Activated B cell treated with CpG ODN at 0.5 μM for 24 hours (primary cell): ENCODE data around the gene NRAS. TPM values are rescaled to one million over a fixed set of nuclear protein-coding genes. Genes with fewer than 3 reads are reported as not detected.

ENCODE experiments used
- ATAC-seq: fragments of 200-7000 bp; cut with Tn5 transposase; one replicate; pipeline ENCODE4 v1.10.0; 2021; ENCODE audit warnings: low read depth, mild to moderate bottlenecking, moderate library complexity
- CTCF ChIA-PET: fragments of 350-600 bp; sonication (Branson Sonifier 250); formaldehyde crosslinking; loops from one replicate; lab custom pipeline; 2021; ENCODE audit warnings: antibody characterized with exemption; lab: Charles Lee
- POLR2A ChIA-PET: fragments of 350-600 bp; sonication (Branson Sonifier 250); formaldehyde crosslinking; loops from one replicate; lab custom pipeline; 2021; ENCODE audit warnings: antibody characterized with exemption; lab: Charles Lee
- DNase-seq: peaks from one replicate; pipeline ENCODE4 v3.0.0; 2022
- H3K27ac Mint-ChIP-seq: one replicate; pipeline ENCODE4 v1.8.0; 2020; ENCODE audit warnings: mixed read lengths
- H3K27me3 Mint-ChIP-seq: one replicate; pipeline ENCODE4 v1.8.0; 2021; ENCODE audit warnings: mixed read lengths
- H3K36me3 Mint-ChIP-seq: one replicate; pipeline ENCODE4 v1.8.0; 2021; ENCODE audit warnings: low read depth, mixed read lengths
- H3K4me1 Mint-ChIP-seq: one replicate; pipeline ENCODE4 v1.8.0; 2021; ENCODE audit warnings: mixed read lengths
- H3K4me3 Mint-ChIP-seq: one replicate; pipeline ENCODE4 v1.8.0; 2020; ENCODE audit warnings: mild to moderate bottlenecking, mixed read lengths
- H3K9me3 Mint-ChIP-seq: one replicate; pipeline ENCODE4 v1.8.0; 2020; ENCODE audit warnings: mixed read lengths
- intact Hi-C: fragments of 100-400 bp; cut with micrococcal nuclease; formaldehyde crosslinking; loops from one replicate; pipeline ENCODE4 v1.15.1; 2024
- total RNA-seq: library from RNA; stranded (reverse); gene quantifications from 2 replicates; pipeline ENCODE4 v1.2.3, GENCODE V29; 2022
- TF ChIP-seq, protein P1 (sequence below): fragments of 200-600 bp; IDR thresholded peaks from one replicate; pipeline ENCODE4 v1.8.0; 2022; ENCODE audit warnings: antibody characterized with exemption, mild to moderate bottlenecking

Gene NRAS
- 53.3 and 55.5 TPM in 2 replicates for total RNA-seq

DNA sequence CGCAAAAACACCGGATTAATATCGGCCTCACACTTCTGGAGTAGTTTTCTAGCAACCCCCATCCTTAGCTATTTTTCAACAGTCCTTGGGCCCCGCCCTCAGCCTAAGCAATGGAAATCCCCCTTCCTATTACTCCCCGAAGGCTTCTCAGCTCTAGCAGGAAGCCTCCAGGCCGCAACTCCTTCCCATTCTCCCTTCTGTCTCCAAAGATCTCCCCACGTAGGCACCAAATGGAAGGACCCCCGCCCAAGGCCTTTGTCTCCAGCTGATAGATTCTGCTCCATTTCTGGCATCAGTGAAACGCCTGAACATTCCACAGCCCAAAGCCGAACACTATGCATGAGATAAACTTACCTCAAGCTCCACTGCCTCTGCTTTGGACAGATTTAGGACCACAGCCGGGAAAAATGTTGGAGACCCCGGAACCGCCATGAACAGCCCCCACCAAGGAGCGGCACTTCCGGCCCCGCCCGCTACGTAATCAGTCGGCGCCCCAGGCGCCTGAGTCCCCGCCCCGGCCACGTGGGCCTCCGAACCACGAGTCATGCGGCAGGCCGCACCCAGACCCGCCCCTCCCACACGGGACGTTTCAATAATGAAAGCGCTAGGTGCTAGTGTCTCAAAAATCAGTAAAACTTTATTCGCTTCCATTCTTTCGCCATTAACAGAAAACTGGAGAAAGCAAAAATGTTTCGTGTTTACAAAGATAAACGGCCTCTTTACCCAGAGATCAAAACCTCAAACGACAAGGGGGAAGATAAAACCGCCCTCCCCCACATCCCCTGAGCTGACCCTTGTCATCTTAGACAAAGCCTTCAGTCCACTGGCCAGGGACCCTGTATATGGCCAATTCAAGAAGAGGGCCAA, at the start of gene NRAS:
Gene NRAS, minus strand, starts transcription at position 468 of the 867 bp plus-strand sequence. CDS start 611 bp downstream, outside the sequence.
- ChIA-PET POLR2A (interaction anchor here (1.0 to 2.7 kb wide), 12 partner anchors 10 to 957 kb away, joined by 3 to 30 read pairs (median 4); partner anchors contain the start of genes BCAS2, CSDE1, PHTF1 and RSBN1), CTCF (interaction anchor here (0.9 to 1.6 kb wide), 3 partner anchors 47 to 370 kb away, joined by 3 to 4 read pairs (median 4); partner anchors contain the start of genes BCAS2 and DENND2C)
- TF ChIP-seq, protein P1, sequence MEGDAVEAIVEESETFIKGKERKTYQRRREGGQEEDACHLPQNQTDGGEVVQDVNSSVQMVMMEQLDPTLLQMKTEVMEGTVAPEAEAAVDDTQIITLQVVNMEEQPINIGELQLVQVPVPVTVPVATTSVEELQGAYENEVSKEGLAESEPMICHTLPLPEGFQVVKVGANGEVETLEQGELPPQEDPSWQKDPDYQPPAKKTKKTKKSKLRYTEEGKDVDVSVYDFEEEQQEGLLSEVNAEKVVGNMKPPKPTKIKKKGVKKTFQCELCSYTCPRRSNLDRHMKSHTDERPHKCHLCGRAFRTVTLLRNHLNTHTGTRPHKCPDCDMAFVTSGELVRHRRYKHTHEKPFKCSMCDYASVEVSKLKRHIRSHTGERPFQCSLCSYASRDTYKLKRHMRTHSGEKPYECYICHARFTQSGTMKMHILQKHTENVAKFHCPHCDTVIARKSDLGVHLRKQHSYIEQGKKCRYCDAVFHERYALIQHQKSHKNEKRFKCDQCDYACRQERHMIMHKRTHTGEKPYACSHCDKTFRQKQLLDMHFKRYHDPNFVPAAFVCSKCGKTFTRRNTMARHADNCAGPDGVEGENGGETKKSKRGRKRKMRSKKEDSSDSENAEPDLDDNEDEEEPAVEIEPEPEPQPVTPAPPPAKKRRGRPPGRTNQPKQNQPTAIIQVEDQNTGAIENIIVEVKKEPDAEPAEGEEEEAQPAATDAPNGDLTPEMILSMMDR: no peak
- Mint-ChIP-seq H3K9me3 (no peaks in the 10 kb centered on the region), H3K27ac (peak within 1 kb of the TSS; percentile 98), H3K4me1 (peaks cover 28% of the 10 kb centered on the region), H3K4me3 (peak within 1 kb of the TSS; percentile 99), H3K27me3 (no peaks in the 10 kb centered on the region), H3K36me3 (peaks cover 83% of the 10 kb centered on the region)
- ATAC-seq (peak; percentile 94), DNase-seq (peak; percentile 97)
- intact Hi-C loops: loop anchor here (1.0 to 5.0 kb wide), 9 partner anchors 41 to 957 kb away; partner anchors contain the start of genes BCAS2, CSDE1, DENND2C and HIPK1

DNA sequence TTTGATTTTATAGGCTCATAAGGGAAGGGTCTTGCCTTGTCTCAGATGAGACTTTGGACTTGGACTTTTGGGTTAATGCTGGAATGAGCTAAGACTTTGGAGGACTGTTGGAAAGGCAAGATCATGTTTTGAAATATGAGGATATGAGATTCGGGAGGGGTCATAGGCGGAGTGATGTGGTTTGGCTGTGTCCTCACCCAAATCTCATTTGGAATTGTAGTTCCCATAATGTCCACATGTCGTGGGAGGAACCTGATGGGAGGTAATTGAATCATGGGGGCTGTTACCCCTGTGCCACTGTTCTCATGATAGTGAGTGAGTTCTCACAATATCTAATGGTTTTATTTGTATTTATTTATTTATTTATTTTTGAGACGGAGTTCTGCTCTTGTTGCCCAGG, 48.1 kb upstream of the NRAS start:
- ChIA-PET CTCF (no interaction called here), POLR2A (no interaction called here)
- H3K4me3 Mint-ChIP-seq: no peak overlapping the region
- no peaks in the 10 kb centered on the region for H3K27me3 Mint-ChIP-seq
- no peak overlapping the region for H3K27ac Mint-ChIP-seq
- intact Hi-C loops: no loop called here
- H3K36me3 Mint-ChIP-seq: peaks cover 11% of the 10 kb centered on the region
- peaks cover 5% of the 10 kb centered on the region for H3K9me3 Mint-ChIP-seq
- ATAC-seq (no peak), DNase-seq (no peak)
- TF ChIP-seq, protein P1: no peak
- no peaks in the 10 kb centered on the region for H3K4me1 Mint-ChIP-seq

DNA sequence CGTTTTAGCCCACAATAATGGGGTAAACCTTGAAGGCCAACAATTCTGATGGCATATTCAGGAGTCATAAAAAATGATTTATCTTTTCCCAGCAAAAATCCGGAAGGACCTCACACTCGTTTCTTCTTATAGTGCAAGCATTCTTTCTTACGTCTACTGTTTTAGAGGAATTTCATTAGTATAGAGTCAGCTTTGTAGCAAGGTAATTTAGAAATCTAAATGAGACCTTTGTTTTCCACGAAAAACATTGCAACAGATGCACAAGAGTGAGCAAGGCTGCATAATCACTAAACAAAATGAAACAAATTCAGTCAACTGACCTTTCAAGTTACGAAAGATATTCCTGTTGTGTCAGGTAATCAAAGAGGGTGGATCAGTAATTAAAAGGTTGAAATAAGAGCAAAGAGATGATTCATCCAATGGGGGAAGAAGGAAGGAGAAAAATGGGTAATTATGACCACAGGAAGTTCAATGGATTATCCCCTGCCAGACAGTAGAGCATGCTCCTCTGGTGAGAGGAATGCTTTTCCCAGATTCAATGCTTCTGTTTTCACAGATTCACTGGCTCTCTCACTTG, 41.8 kb upstream of the NRAS start:
- Mint-ChIP-seq H3K4me1 (peaks cover 51% of the 10 kb centered on the region), H3K9me3 (peaks cover 4% of the 10 kb centered on the region), H3K36me3 (peaks cover 23% of the 10 kb centered on the region), H3K27me3 (no peaks in the 10 kb centered on the region), H3K27ac (peak overlapping the region; percentile 100), H3K4me3 (peak overlapping the region; percentile 100)
- no peak for ATAC-seq
- TF ChIP-seq, protein P1: no peak
- DNase-seq: no peak
- ChIA-PET CTCF (no interaction called here), POLR2A (interaction anchor here (0.7 to 3.3 kb wide), 7 partner anchors 14 to 247 kb away, joined by 3 to 30 read pairs (median 5); partner anchors contain the start of genes DENND2C, NRAS, SIKE1 and TRIM33)
- intact Hi-C loops: loop anchor here (5.0 to 10.0 kb wide), 4 partner anchors 336 to 1804 kb away; partner anchors contain the start of genes LRIG2, PHTF1 and SLC16A1

DNA sequence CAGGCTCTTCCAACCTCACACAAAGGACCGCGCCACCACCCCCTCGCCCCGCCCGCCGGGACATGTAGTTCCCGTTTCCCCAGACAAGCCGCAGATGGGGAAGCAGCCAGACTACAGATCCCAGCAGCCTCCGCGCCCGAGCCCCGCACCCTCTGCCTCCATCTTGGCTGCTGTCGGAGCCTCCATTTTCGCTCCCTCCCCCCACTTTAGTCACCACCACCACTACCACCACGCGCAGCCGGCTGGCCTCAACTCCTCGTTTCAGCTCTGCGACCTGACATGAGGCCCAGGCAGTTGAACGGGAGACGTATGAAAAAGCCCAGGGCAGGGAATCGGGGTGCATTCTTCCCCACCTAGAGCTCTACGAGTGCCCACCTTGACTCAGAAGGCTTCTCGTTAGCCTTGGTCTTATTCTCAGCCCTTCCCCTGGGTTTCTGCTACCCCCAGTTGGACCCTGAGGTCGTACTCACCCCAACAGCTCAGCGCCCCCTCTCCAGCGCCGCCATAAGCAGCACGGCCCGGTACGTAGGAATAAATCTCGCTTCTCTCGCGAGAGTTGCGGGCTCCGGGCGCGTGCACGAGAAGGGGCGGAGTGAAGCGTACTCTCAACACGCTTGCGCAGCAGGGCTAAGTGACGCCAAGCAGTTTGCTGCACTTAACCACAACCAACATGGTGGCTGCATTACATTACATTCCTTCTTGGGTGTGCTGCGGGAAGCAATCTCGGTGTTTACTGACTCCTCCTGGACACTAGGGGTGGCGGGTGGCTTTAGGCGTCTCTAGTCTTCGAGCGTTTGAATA, 41.1 kb upstream of the NRAS start, which contains the start of gene CSDE1:
Gene CSDE1, minus strand, starts transcription at position 530 of the 801 bp plus-strand sequence. CDS start 18,094 bp downstream, outside the sequence.
- intact Hi-C loops: loop anchor here (1.0 to 10.0 kb wide), 13 partner anchors 15 to 1803 kb away; partner anchors contain the start of genes BCAS2, DCLRE1B, DENND2C and HIPK1
- Mint-ChIP-seq H3K36me3 (peaks cover 24% of the 10 kb centered on the region), H3K27me3 (no peaks in the 10 kb centered on the region), H3K9me3 (no peaks in the 10 kb centered on the region), H3K4me1 (peaks cover 57% of the 10 kb centered on the region), H3K4me3 (peak within 1 kb of the TSS; percentile 100), H3K27ac (peak within 1 kb of the TSS; percentile 100)
- ChIA-PET POLR2A (interaction anchor here (0.9 to 3.3 kb wide), 5 partner anchors 13 to 246 kb away, joined by 3 to 30 read pairs (median 9); partner anchors contain the start of genes DENND2C, NRAS, SIKE1 and TRIM33), CTCF (no interaction called here)
- peak; percentile 92 for DNase-seq
- TF ChIP-seq, protein P1: no peak
- ATAC-seq: peak; percentile 90
